Endothelial cell of umbilical vein (primary cell): ENCODE measurements around the gene ARHGEF37. TPM values are rescaled to one million over a fixed set of nuclear protein-coding genes. Genes with fewer than 3 reads are reported as not detected.

Source experiments
- BruUV-seq: library from RNA; stranded (reverse); fragments of 400-500 nt; replicated peaks from 2 replicates; lab custom pipeline; 2021; lab: Mats Ljungman, UMichigan
- CTCF ChIA-PET: fragments of 300-600, 350-600 bp; sonication (Branson Sonifier 250); formaldehyde crosslinking; loops from one replicate; lab custom pipeline; 2021; ENCODE audit warnings: antibody characterized with exemption, inconsistent platforms; lab: Charles Lee
- POLR2A ChIA-PET: fragments of 300-600, 350-600 bp; sonication (Branson Sonifier 250); formaldehyde crosslinking; loops from one replicate; lab custom pipeline; 2021; ENCODE audit warnings: antibody characterized with exemption, inconsistent platforms; lab: Charles Lee
- DNase-seq: peaks from one replicate; pipeline ENCODE4 v3.0.0-alpha.2; 2011; ENCODE audit warnings: low read depth, low spot score
- FAIRE-seq: peaks from 2 replicates; lab custom pipeline; 2011; peaks lifted over from hg19 to GRCh38; lab: Jason Lieb, UNC
- H2AFZ ChIP-seq: 2 replicates; pipeline ENCODE4 v1.6.0; 2012; ENCODE audit warnings: low read depth, low read length, control low read depth, inconsistent platforms
- H3K27ac ChIP-seq: 2 replicates; pipeline ENCODE4 v1.5.1; 2011; ENCODE audit warnings: low read depth, mild to moderate bottlenecking, control low read depth, low read length, moderate library complexity; ENCODE audit not compliant: insufficient read depth
- H3K27me3 ChIP-seq, 2 experiments: 2 replicates each; pipeline versions ENCODE4 v1.6.0 to v1.6.1; 2011; ENCODE audit warnings: low read length in 2 of 2, mixed read lengths in 1 of 2; ENCODE audit not compliant: control insufficient read depth in 2 of 2, insufficient read depth in 2 of 2
- H3K36me3 ChIP-seq, 2 experiments: 2 replicates in 1 of 2; 3 replicates in 1 of 2; pipeline ENCODE4 v1.5.1; 2011; ENCODE audit warnings: low read length in 2 of 2, mild to moderate bottlenecking in 1 of 2, moderate library complexity in 1 of 2; ENCODE audit not compliant: control insufficient read depth in 2 of 2, insufficient read depth in 2 of 2; ENCODE audit errors: extremely low read depth in 1 of 2
- H3K4me1 ChIP-seq: 3 replicates; pipeline ENCODE4 v1.5.1; 2011; ENCODE audit warnings: mild to moderate bottlenecking, low read length; ENCODE audit not compliant: control insufficient read depth, insufficient read depth; ENCODE audit errors: extremely low read depth
- H3K4me2 ChIP-seq: 2 replicates; pipeline ENCODE4 v1.6.1; 2011; ENCODE audit warnings: low read length, control low read depth, mixed read lengths; ENCODE audit not compliant: insufficient read depth
- H3K4me3 ChIP-seq, 3 experiments: fragments of 200-600 bp in 1 of 3; sonication (generic), shearing (Covaris generic) in 1 of 3; replicated peaks in 1 of 3; 2 replicates each; pipeline ENCODE4 v1.5.1; 2011 to 2016; ENCODE audit warnings: control low read depth in 3 of 3, low read length in 3 of 3, mild to moderate bottlenecking in 2 of 3, inconsistent platforms in 1 of 3, low read depth in 1 of 3, moderate library complexity in 1 of 3; ENCODE audit not compliant: insufficient read depth in 1 of 3
- H3K79me2 ChIP-seq: 2 replicates; pipeline ENCODE4 v1.6.0; 2012; ENCODE audit warnings: low read length, inconsistent platforms; ENCODE audit not compliant: control insufficient read depth, insufficient read depth
- H3K9ac ChIP-seq: replicated peaks from 2 replicates; pipeline ENCODE3; 2011; ENCODE audit warnings: low read length, control low read depth; ENCODE audit not compliant: insufficient read depth; ENCODE audit errors: extremely low read depth
- H3K9me1 ChIP-seq: replicated peaks from 3 replicates; pipeline ENCODE4 v1.6.0; 2011; ENCODE audit warnings: mild to moderate bottlenecking, low read length; ENCODE audit not compliant: control insufficient read depth, insufficient read depth; ENCODE audit errors: extremely low read depth
- H3K9me3 ChIP-seq: replicated peaks from 2 replicates; pipeline ENCODE4 v1.5.1; 2012; ENCODE audit warnings: low read length, inconsistent platforms; ENCODE audit not compliant: control insufficient read depth, insufficient read depth
- H4K20me1 ChIP-seq: replicated peaks from 2 replicates; pipeline ENCODE3; 2011; ENCODE audit warnings: mild to moderate bottlenecking, low read length; ENCODE audit not compliant: control insufficient read depth, insufficient read depth; ENCODE audit errors: extremely low read depth
- EZH2 ChIP-seq: IDR thresholded peaks from 2 replicates; pipeline ENCODE4 v1.6.1; 2012; ENCODE audit warnings: borderline replicate concordance, low read depth, mild to moderate bottlenecking, moderate library complexity, low read length, inconsistent platforms; ENCODE audit not compliant: severe bottlenecking
- FOS ChIP-seq: IDR thresholded peaks from 2 replicates; pipeline ENCODE4 v1.6.1; 2011; ENCODE audit warnings: mild to moderate bottlenecking, low read length, moderate library complexity, borderline replicate concordance; ENCODE audit not compliant: insufficient read depth
- GATA2 ChIP-seq: IDR thresholded peaks from 2 replicates; pipeline ENCODE4 v1.7.0; 2011; ENCODE audit warnings: low read depth, mild to moderate bottlenecking, moderate library complexity, mixed read lengths, low read length; ENCODE audit not compliant: insufficient read length, insufficient read depth
- JUN ChIP-seq: IDR thresholded peaks from 2 replicates; pipeline ENCODE4 v1.6.1; 2011; ENCODE audit warnings: borderline replicate concordance, low read depth; ENCODE audit not compliant: insufficient read length, insufficient read depth
- MYC ChIP-seq: IDR thresholded peaks from one replicate; pipeline ENCODE4 v1.6.1; 2011; ENCODE audit warnings: mild to moderate bottlenecking, low read depth, low read length
- POLR2A ChIP-seq: IDR thresholded peaks from 2 replicates; pipeline ENCODE4 v1.6.1; 2012; ENCODE audit warnings: low read depth, mild to moderate bottlenecking, control low read depth, low read length
- POLR2AphosphoS5 ChIP-seq: IDR thresholded peaks from 2 replicates; pipeline ENCODE4 v1.6.1; 2012; ENCODE audit warnings: low read depth, mild to moderate bottlenecking, control low read depth, low read length, moderate library complexity; ENCODE audit not compliant: insufficient read depth
- dilution Hi-C: fragments of 300-500 bp; cut with MboI; formaldehyde crosslinking; loops from one replicate; pipeline ENCODE4 v1.15.0; 2019; ENCODE audit warnings: low sequenced_read_pairs; ENCODE audit not compliant: extremely low pct_ligation_motif_present
- intact Hi-C: fragments of 100-400 bp; cut with micrococcal nuclease; formaldehyde crosslinking; loops from one replicate; pipeline ENCODE4 v1.10.0; 2022
- polyA plus RNA-seq, 4 experiments: library from polyadenylated mRNA; depleted of rRNA in 3 of 4; stranded (reverse) in 3 of 4; unstranded in 1 of 4; fragments of >200 nt; gene quantifications; 2 replicates each; pipeline versions ENCODE4 v1.2.1 to v1.2.3, GENCODE V29; 2011 to 2012; ENCODE audit warnings: missing spikeins in 1 of 4
- total RNA-seq: library from RNA; stranded (reverse); gene quantifications from 2 replicates; pipeline ENCODE4 v1.2.3, GENCODE V29; 2021
- TF ChIP-seq, protein P1 (sequence below): IDR thresholded peaks from 2 replicates; pipeline ENCODE4 v1.6.1; 2011; ENCODE audit not compliant: insufficient read depth, insufficient read length
- TF ChIP-seq, protein P2 (sequence below), 2 donors: IDR thresholded peaks; 1 replicate in 1 of 2; 2 replicates in 1 of 2; pipeline ENCODE4 v1.5.1; 2011; ENCODE audit warnings: low read length in 2 of 2, mild to moderate bottlenecking in 2 of 2, moderate library complexity in 2 of 2, control low read depth in 1 of 2, inconsistent platforms in 1 of 2, low read depth in 1 of 2; ENCODE audit not compliant: insufficient read depth in 1 of 2; ENCODE audit errors: extremely low read depth in 1 of 2

ARHGEF37 gene
- total and polyA plus RNA-seq, 2 donors (not counting 3 experiments of a cell fraction or from before 2014, with no cell fraction given), result 4.9 to 7.0 TPM

DNA sequence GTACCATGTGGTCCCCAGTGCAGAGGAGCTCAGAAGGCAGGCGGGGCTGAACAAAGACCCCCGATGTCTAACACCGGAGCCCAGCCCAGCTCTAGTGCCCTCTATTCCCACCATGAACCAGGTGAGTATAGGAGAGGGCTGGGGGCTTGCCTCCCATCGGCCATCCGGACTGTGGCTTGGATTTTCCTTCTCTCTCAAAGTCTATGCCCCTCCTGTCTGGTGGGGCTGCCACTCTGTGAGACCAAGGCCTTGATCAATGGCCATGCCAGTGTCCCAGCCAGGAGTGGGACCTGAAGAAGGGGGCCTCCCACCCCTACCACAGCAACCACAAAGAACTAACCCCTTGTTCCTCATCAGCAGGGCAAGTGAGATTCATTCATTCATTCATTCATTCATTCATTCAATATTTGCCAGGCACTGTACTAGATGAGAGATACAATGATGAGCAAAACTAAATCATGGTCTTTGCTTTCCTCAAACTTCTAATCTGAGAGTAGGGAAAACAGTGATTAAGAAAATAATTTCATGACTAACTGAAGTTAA, 47.6 kb downstream of the ARHGEF37 start:
- intact Hi-C loops (no loop called here), dilution Hi-C loops (no loop called here)
- no peak overlapping the region for H2AFZ ChIP-seq
- TF ChIP-seq POLR2A (no peak), JUN (no peak), FOS (no peak), GATA2 (no peak), POLR2AphosphoS5 (no peak), EZH2 (no peak), MYC (no peak)
- TF ChIP-seq, protein P1, sequence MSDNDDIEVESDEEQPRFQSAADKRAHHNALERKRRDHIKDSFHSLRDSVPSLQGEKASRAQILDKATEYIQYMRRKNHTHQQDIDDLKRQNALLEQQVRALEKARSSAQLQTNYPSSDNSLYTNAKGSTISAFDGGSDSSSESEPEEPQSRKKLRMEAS, result no peak
- TF ChIP-seq, protein P2, sequence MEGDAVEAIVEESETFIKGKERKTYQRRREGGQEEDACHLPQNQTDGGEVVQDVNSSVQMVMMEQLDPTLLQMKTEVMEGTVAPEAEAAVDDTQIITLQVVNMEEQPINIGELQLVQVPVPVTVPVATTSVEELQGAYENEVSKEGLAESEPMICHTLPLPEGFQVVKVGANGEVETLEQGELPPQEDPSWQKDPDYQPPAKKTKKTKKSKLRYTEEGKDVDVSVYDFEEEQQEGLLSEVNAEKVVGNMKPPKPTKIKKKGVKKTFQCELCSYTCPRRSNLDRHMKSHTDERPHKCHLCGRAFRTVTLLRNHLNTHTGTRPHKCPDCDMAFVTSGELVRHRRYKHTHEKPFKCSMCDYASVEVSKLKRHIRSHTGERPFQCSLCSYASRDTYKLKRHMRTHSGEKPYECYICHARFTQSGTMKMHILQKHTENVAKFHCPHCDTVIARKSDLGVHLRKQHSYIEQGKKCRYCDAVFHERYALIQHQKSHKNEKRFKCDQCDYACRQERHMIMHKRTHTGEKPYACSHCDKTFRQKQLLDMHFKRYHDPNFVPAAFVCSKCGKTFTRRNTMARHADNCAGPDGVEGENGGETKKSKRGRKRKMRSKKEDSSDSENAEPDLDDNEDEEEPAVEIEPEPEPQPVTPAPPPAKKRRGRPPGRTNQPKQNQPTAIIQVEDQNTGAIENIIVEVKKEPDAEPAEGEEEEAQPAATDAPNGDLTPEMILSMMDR (IDR thresholded peaks at IDR 0.05; ENCODE audit: extremely low read depth in 1 of 2, insufficient read depth in 1 of 2, low read depth in 1 of 2, low read length in 2 of 2), result no peak
- H3K27ac ChIP-seq, result no peak overlapping the region
- no TSS peak for BruUV-seq
- FAIRE-seq (no peak), DNase-seq (no peak)
- CTCF ChIA-PET, result interaction anchor here (1.0 to 1.3 kb wide), 4 partner anchors 12 to 224 kb away, joined by 3 to 4 read pairs (median 3); no protein-coding TSS in a partner anchor
- H3K9me1 ChIP-seq, result no peaks in the 10 kb centered on the region
- POLR2A ChIA-PET, result no interaction called here
- no peak overlapping the region for H3K4me2 ChIP-seq
- no peaks in the 10 kb centered on the region for H3K27me3 ChIP-seq
- H3K79me2 ChIP-seq, result no peaks in the 10 kb centered on the region
- no peak overlapping the region for H3K4me3 ChIP-seq
- H4K20me1 ChIP-seq, result no peaks in the 10 kb centered on the region
- peaks cover 0 to 1% of the 10 kb centered on the region in 2 experiments for H3K36me3 ChIP-seq
- H3K9me3 ChIP-seq, result no peaks in the 10 kb centered on the region
- H3K4me1 ChIP-seq, result peaks cover 19% of the 10 kb centered on the region
- no peak overlapping the region for H3K9ac ChIP-seq
